Hepatocyte (in vitro differentiated cells): ENCODE data around the gene GIMAP4.

Source experiments
- EZH2 ChIP-seq: fragments of 200-600 bp; sonication (generic); IDR thresholded peaks from 2 replicates; pipeline ENCODE4 v1.6.1; 2016; ENCODE audit warnings: antibody characterized with exemption, mild to moderate bottlenecking, borderline replicate concordance
- EZH2phosphoT487 ChIP-seq: fragments of 200-600 bp; sonication (generic); IDR thresholded peaks from one replicate; pipeline ENCODE4 v1.6.1; 2018; ENCODE audit warnings: antibody characterized with exemption, mild to moderate bottlenecking, low read depth, moderate library complexity; ENCODE audit not compliant: unreplicated experiment, severe bottlenecking
- TF ChIP-seq, protein P1 (sequence below): fragments of 200-600 bp; sonication (generic); IDR thresholded peaks from 2 replicates; pipeline ENCODE4 v1.5.1; 2016; ENCODE audit warnings: antibody characterized with exemption, mild to moderate bottlenecking; ENCODE audit not compliant: poor library complexity

DNA sequence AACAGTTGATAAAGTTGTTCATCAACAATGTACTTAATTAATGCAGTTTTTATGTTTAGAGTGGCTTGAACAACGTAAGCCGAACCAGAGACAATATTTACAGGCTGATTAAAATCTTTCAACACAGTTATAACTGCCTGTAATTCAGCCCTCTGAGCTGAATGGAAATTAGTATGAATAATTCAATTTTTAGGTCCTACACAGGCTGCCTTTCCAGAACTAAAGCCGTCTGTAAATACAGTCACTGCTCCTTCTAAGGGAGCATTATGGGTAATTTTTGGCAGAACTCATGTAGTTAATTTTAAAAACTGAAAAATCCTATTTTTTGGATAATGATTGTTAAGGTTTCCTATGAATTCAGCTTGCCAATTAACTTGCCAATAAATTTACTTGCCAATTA is 2.6 kb upstream of the GIMAP4 start:
- TF ChIP-seq EZH2 (no peak), EZH2phosphoT487 (no peak)
- TF ChIP-seq, protein P1, sequence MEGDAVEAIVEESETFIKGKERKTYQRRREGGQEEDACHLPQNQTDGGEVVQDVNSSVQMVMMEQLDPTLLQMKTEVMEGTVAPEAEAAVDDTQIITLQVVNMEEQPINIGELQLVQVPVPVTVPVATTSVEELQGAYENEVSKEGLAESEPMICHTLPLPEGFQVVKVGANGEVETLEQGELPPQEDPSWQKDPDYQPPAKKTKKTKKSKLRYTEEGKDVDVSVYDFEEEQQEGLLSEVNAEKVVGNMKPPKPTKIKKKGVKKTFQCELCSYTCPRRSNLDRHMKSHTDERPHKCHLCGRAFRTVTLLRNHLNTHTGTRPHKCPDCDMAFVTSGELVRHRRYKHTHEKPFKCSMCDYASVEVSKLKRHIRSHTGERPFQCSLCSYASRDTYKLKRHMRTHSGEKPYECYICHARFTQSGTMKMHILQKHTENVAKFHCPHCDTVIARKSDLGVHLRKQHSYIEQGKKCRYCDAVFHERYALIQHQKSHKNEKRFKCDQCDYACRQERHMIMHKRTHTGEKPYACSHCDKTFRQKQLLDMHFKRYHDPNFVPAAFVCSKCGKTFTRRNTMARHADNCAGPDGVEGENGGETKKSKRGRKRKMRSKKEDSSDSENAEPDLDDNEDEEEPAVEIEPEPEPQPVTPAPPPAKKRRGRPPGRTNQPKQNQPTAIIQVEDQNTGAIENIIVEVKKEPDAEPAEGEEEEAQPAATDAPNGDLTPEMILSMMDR: no peak
